GM18526 (cell line): ENCODE measurements around the gene ESPN.

Experiments used
- POLR2A ChIP-seq: IDR thresholded peaks from 3 replicates; pipeline ENCODE4 v1.6.1; 2011; ENCODE audit not compliant: insufficient read length; ENCODE audit errors: extremely low read depth

Gene ESPN

GRCh38 chr1:6470132-6471085, 45.8 kb downstream of the ESPN start:
- no peak for TF ChIP-seq POLR2A

- TF ChIP-seq POLR2A: no peak
Observed at GRCh38 chr1:6471086-6471969, 46.8 kb downstream of the ESPN start.

- TF ChIP-seq POLR2A: no peak
Observed at GRCh38 chr1:6471970-6472368, 47.4 kb downstream of the ESPN start.

GRCh38 chr1:6472391-6472790, 47.8 kb downstream of the ESPN start:
- TF ChIP-seq POLR2A: no peak

GRCh38 chr1:6473156-6473555, 48.6 kb downstream of the ESPN start:
- no peak for TF ChIP-seq POLR2A

GRCh38 chr1:6473974-6474814, 49.6 kb downstream of the ESPN start:
- no peak for TF ChIP-seq POLR2A

- no peak for TF ChIP-seq POLR2A
Observed at GRCh38 chr1:6474815-6475282, 50.3 kb downstream of the ESPN start.

- no peak for TF ChIP-seq POLR2A
Observed at GRCh38 chr1:6475381-6476133, 51.0 kb downstream of the ESPN start.

GRCh38 chr1:6476483-6476882, 51.9 kb downstream of the ESPN start:
- TF ChIP-seq POLR2A: no peak

- no peak for TF ChIP-seq POLR2A
Observed at GRCh38 chr1:6477039-6477820, 52.7 kb downstream of the ESPN start.

- no peak for TF ChIP-seq POLR2A
Observed at GRCh38 chr1:6481820-6482219, 57.2 kb downstream of the ESPN start.

GRCh38 chr1:6483017-6483760, 58.6 kb downstream of the ESPN start:
- TF ChIP-seq POLR2A: no peak

GRCh38 chr1:6483761-6484117, 59.2 kb downstream of the ESPN start:
- no peak for TF ChIP-seq POLR2A
